AG04449 (cell line): Measurements from ENCODE around the gene ETNK2.
A peak's percentile ranks its signal among the peaks of the same experiment; 100 is the strongest.

Experiments used
- CTCF ChIA-PET: fragments of 350-600 bp; formaldehyde crosslinking; extraction: SDS; loops from one replicate; lab custom pipeline; 2021; ENCODE audit warnings: antibody characterized with exemption; lab: Yijun Ruan, JAX
- POLR2A ChIA-PET: fragments of 400-600, 350-600 bp; formaldehyde crosslinking; extraction: SDS; loops from one replicate; lab custom pipeline; 2020; ENCODE audit warnings: antibody characterized with exemption, inconsistent platforms; lab: Yijun Ruan, JAX
- DNase-seq: peaks from one replicate; pipeline ENCODE4 v3.0.0-alpha.2; 2010; ENCODE audit warnings: low read depth, low spot score
- H3K4me3 ChIP-seq: 2 replicates; pipeline ENCODE4 v1.5.1; 2011; ENCODE audit warnings: low read depth, mild to moderate bottlenecking, control low read depth, low read length
- CTCF ChIP-seq: IDR thresholded peaks from one replicate; pipeline ENCODE4 v1.5.1; 2011; ENCODE audit warnings: mild to moderate bottlenecking, moderate library complexity, low read length, control low read depth, inconsistent platforms; ENCODE audit not compliant: insufficient read depth; ENCODE audit errors: missing control alignments

Gene ETNK2

GRCh38 chr1:204152310-204153044, 633 bp upstream of the ETNK2 start:
- ChIA-PET POLR2A (no interaction called here), CTCF (interaction anchor here (0.9 to 24.4 kb wide), 10 partner anchors 10 to 292 kb away, joined by 3 to 378 read pairs (median 11); partner anchors contain the start of genes GOLT1A and PLEKHA6)
- no peak for DNase-seq
- H3K4me3 ChIP-seq: peak overlapping the region; percentile 66
- TF ChIP-seq CTCF: no peak

GRCh38 chr1:204150702-204151551, 917 bp downstream of the ETNK2 start:
- ChIA-PET CTCF (interaction anchor here (1.2 to 24.4 kb wide), 9 partner anchors 9 to 281 kb away, joined by 3 to 378 read pairs (median 12); partner anchors contain the start of genes GOLT1A and PLEKHA6), POLR2A (interaction anchor here (0.6 to 0.8 kb wide), 2 partner anchors 17 to 287 kb away, joined by 3 read pairs; no protein-coding TSS in a partner anchor)
- peak overlapping the region; percentile 66 for H3K4me3 ChIP-seq
- DNase-seq: no peak
- no peak for TF ChIP-seq CTCF

- POLR2A ChIA-PET: interaction anchor here (0.6 to 0.8 kb wide), 2 partner anchors 15 to 286 kb away, joined by 3 read pairs; no protein-coding TSS in a partner anchor
- H3K4me3 ChIP-seq: no peak overlapping the region
- no peak for DNase-seq
- CTCF ChIA-PET: interaction anchor here (1.0 to 24.4 kb wide), 7 partner anchors 8 to 280 kb away, joined by 3 to 378 read pairs (median 20); partner anchors contain the start of genes GOLT1A and PLEKHA6
- no peak for TF ChIP-seq CTCF
Measured at GRCh38 chr1:204149635-204150565, 1.9 kb downstream of the ETNK2 start.

- no peak for TF ChIP-seq CTCF
- ChIA-PET POLR2A (no interaction called here), CTCF (interaction anchor here (1.0 to 24.4 kb wide), 3 partner anchors 212 to 279 kb away, joined by 3 to 378 read pairs (median 33); partner anchors contain the start of gene PLEKHA6)
- no peak overlapping the region for H3K4me3 ChIP-seq
- no peak for DNase-seq
Measured at GRCh38 chr1:204149107-204149506, 2.7 kb downstream of the ETNK2 start.

- H3K4me3 ChIP-seq: no peak overlapping the region
- TF ChIP-seq CTCF: no peak
- POLR2A ChIA-PET: no interaction called here
- DNase-seq: no peak
- CTCF ChIA-PET: no interaction called here
Measured at GRCh38 chr1:204147406-204148383, 4.1 kb downstream of the ETNK2 start.
